Heart right ventricle (tissue), 16 donors: ENCODE data around the gene RNF227. TPM values are rescaled to one million over a fixed set of nuclear protein-coding genes. Genes with fewer than 3 reads are reported as not detected.

Source experiments
- ATAC-seq, 8 donors: fragments of 200-7000 bp; cut with Tn5 transposase; one replicate each; pipeline ENCODE4 v1.9.1; 2020; ENCODE audit warnings: mild to moderate bottlenecking in 8 of 8, moderate library complexity in 8 of 8, moderate number of reproducible peaks in 1 of 8
- DNase-seq, 2 donors: peaks; one replicate each; pipeline ENCODE4 v3.0.0-alpha.2; 2020
- H3K27ac ChIP-seq, 10 donors: fragments of 200-600 bp; sonication (generic) in 2 of 10; one replicate each; pipeline versions ENCODE4 v1.5.0 to v1.8.0; 2020 to 2022; ENCODE audit warnings: mild to moderate bottlenecking in 3 of 10
- H3K27me3 ChIP-seq, 7 donors: fragments of 200-600 bp; one replicate each; pipeline ENCODE4 v1.8.0; 2021 to 2022; ENCODE audit warnings: mild to moderate bottlenecking in 2 of 7
- H3K36me3 ChIP-seq, 9 donors: fragments of 200-600 bp; sonication (generic) in 1 of 9; one replicate each; pipeline versions ENCODE4 v1.5.0 to v1.8.0; 2020 to 2022; ENCODE audit warnings: mild to moderate bottlenecking in 2 of 9
- H3K4me1 ChIP-seq, 9 donors: fragments of 200-600 bp; sonication (generic) in 1 of 9; one replicate each; pipeline versions ENCODE4 v1.5.0 to v1.8.0; 2020 to 2022; ENCODE audit warnings: mild to moderate bottlenecking in 4 of 9
- H3K4me3 ChIP-seq, 10 donors: fragments of 200-600 bp; sonication (generic) in 2 of 10; one replicate each; pipeline versions ENCODE4 v1.5.0 to v1.8.0; 2020 to 2022; ENCODE audit warnings: mild to moderate bottlenecking in 7 of 10, moderate library complexity in 2 of 10
- H3K9me3 ChIP-seq, 11 donors: fragments of 200-600 bp in 10 of 11; sonication (generic) in 2 of 11; one replicate each; pipeline versions ENCODE4 v1.5.0 to v1.8.0; 2013 to 2022; ENCODE audit warnings: mild to moderate bottlenecking in 2 of 11, control low read depth in 1 of 11, moderate library complexity in 1 of 11
- WGBS, 2 donors: extraction: QIAGEN DNeasy Blood & Tissue Kit; methylation state at CpG; one replicate each; pipeline ENCODE4 v1.1.7; 2013; ENCODE audit warnings: inconsistent platforms in 1 of 2; 5-methylcytosine and 5-hydroxymethylcytosine counted together
- intact Hi-C, 10 donors: fragments of 100-400 bp; cut with DNase I; formaldehyde crosslinking; loops; one replicate each; pipeline versions ENCODE4 v1.11.1 to v1.14.2; 2022
- polyA plus RNA-seq, 2 donors: library from polyadenylated mRNA; stranded (reverse); fragments of 200-250 nt; gene quantifications; one replicate each; pipeline ENCODE4 v1.2.3, GENCODE V29; 2013
- total RNA-seq, 10 donors: library from RNA; stranded (reverse); fragmentation: NEBNext Ultra II Directional in 3 of 10; extraction: Animal tissue kit (Norgen Biotek cat#: 25700) in 3 of 10; gene quantifications; one replicate each; pipeline versions ENCODE4 v1.2.1 to v1.2.4, GENCODE V29; 2021 to 2023
- TF ChIP-seq, protein P1 (sequence below), 9 donors: fragments of 200-600 bp; sonication (generic) in 2 of 9; IDR thresholded peaks; one replicate each; pipeline versions ENCODE4 v1.5.0 to v1.8.0; 2021 to 2022; ENCODE audit warnings: antibody characterized with exemption in 9 of 9, mild to moderate bottlenecking in 5 of 9, moderate library complexity in 1 of 9
- donor health status: Arrhythmogenic right ventricular cardiomyopathy.
- donor health status: ischemic (EF 13 %, LVEDD 7.1; RV severe dilation, severe dysfunction).
- donor health status: healthy with polysubstance abuse.
- donor health status: DM: no; HTN: yes; CAD: no.
- donor health status: DM: no; HTN: no; CAD: no.
- donor health status: ischemic (EF 25% LVEDD 6.9; RV normal size, moderate dysfunction).
- donor health status: ischemic (EF 25% LVEDD 5.7; RV mildly dilated, moderate dysfunction).
- donor health status: healthy.
- donor health status: DM: yes; HTN: yes; CAD: no.
- donor health status: Ischemic cardiomyopathy.
- donor health status: ischemic (EF 35%, LVEDD 5.7; RV mildly dilated, moderate dysfunction).
- donor health status: nonischemic (EF 11% LVEDD 7.7; RV severe dilation, severe dysfunction).
- donor health status: DM: yes; HTN: yes; CAD: no.
- donor health status: PGD.
- donor health status: ischemic (EF 29% LVEDD 5.4; RV normal size, mild dysfunction).
- donor health status: nonischemic (EF 23%, LVEDD 6.1; RV moderate dilation, normal function).

The RNF227 gene
- total and polyA plus RNA-seq, 12 donors, result 0.15 to 1.9 (median 0.93) TPM

DNA sequence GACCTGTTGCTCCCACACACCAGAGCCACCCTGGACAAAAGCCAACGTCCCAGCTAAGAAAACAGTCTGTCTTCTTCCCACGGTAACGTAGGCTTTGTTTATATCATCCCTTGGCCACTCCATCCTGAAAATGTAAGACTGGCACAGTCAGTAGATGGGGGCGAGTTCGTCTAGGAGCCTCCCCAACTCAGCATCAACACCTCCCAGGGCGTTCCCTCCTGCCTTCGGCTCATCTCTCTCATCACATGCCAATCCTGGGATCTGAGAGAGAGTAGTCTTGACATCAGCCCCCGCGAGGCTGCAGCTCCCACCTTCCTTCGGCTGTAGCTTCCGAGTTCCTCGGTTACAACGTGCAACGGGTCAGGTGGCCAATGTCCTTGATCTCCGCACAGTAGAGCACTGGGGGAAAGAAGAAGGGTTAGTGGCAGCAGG lies 894 bp downstream of the RNF227 start:
- Histone ChIP-seq H3K4me1 (peaks cover 3 to 35% (median 26%) of the 10 kb centered on the region in 9 donors), H3K36me3 (peaks cover 0 to 24% (median 2%) of the 10 kb centered on the region in 9 donors), H3K27ac (peak overlapping the region; percentile 70 to 98 (median 92)), H3K27me3 (no peaks in the 10 kb centered on the region), H3K4me3 (peak overlapping the region; percentile 49 to 93 (median 65)), H3K9me3 (no peaks in the 10 kb centered on the region)
- WGBS, 2 donors, result 2% methylated on average over 15 of the region's 15 CpGs
- ATAC-seq (peak; percentile 11 to 48 (median 15)), DNase-seq (peak in 1 of 2 donors; percentile 58)
- intact Hi-C loops, result loop anchor here in 4 of 10 donors (1.0 to 10.0 kb wide), 6 partner anchors 26 to 170 kb away; partner anchors contain the start of genes CHD3 (in 1 of the 4), CYB5D1 (in 1 of the 4), NAA38 (in 1 of the 4) and TMEM88 (in 1 of the 4)
- TF ChIP-seq, protein P1, sequence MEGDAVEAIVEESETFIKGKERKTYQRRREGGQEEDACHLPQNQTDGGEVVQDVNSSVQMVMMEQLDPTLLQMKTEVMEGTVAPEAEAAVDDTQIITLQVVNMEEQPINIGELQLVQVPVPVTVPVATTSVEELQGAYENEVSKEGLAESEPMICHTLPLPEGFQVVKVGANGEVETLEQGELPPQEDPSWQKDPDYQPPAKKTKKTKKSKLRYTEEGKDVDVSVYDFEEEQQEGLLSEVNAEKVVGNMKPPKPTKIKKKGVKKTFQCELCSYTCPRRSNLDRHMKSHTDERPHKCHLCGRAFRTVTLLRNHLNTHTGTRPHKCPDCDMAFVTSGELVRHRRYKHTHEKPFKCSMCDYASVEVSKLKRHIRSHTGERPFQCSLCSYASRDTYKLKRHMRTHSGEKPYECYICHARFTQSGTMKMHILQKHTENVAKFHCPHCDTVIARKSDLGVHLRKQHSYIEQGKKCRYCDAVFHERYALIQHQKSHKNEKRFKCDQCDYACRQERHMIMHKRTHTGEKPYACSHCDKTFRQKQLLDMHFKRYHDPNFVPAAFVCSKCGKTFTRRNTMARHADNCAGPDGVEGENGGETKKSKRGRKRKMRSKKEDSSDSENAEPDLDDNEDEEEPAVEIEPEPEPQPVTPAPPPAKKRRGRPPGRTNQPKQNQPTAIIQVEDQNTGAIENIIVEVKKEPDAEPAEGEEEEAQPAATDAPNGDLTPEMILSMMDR (IDR thresholded peaks at IDR 0.05), result no peak

DNA sequence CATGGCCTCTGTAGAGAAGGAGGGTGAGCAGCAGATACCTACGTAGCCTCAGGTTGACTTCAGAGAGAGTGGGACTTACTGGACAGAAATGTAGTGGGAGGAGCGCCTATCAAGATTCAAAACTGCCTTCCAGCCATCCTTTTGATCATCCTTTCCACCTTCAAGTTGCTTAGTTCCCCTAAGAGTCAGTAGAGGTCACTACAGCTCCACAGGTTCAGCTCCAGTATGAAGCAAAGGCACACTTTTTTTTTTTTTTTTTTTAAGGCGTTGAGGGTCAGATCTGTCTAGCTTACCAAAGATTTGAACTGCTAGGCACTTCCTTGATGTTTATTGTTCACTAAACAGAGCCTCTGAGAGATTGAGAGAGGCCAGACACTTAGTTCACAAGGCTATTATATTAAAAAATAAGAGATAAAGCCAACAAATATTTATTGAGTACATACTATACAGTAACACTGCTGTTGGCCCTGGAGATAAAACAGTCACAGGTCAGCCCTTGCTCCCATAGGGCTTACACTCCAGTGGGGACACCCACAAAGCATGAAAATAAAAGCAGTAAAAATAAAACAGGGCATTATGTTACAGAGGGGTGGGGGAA lies 3.1 kb downstream of the RNF227 start:
- peak in 1 of 2 donors; percentile 43 for DNase-seq
- peaks cover 3 to 35% (median 26%) of the 10 kb centered on the region in 9 donors for H3K4me1 ChIP-seq
- 55 to 57% methylated on average over 3 of the region's 3 CpGs for WGBS, 2 donors
- no peaks in the 10 kb centered on the region for H3K27me3 ChIP-seq
- ATAC-seq, result peak in 3 of 8 donors; percentile 16 to 20 (median 18)
- TF ChIP-seq, protein P1 (IDR thresholded peaks at IDR 0.05), result peak; percentile 48 to 82 (median 72)
- H3K9me3 ChIP-seq, result no peaks in the 10 kb centered on the region
- peaks cover 0 to 46% (median 8%) of the 10 kb centered on the region in 9 donors for H3K36me3 ChIP-seq
- H3K27ac ChIP-seq, result peak overlapping the region in 3 of 10 donors; percentile 8 to 22 (median 15)
- H3K4me3 ChIP-seq, result no peak overlapping the region
- intact Hi-C loops, result loop anchor here (1.0 to 10.0 kb wide), 10 partner anchors 74 to 168 kb away; no protein-coding TSS in a partner anchor

DNA sequence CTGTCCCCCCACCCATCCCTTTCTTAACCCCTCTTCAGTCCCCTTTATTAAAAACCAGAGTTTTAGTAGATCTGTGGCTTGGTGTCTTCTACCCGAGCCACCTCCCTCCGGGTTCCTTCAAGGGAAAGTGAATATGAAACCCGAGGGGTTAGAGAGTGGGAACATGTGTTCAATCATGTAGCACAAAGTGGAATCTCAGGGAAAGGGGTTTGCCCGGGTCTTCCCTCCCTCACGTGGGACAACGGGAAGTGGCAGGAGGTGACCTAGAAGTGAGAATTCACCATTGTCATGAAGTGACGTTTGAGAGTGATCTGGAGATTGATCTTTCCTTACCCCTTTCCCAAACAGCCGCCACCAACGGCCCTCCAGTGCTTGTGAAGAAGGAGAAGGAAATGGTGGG lies 5.0 kb downstream of the RNF227 start:
- H3K27ac ChIP-seq, result no peak overlapping the region
- H3K36me3 ChIP-seq, result peaks cover 0 to 65% (median 8%) of the 10 kb centered on the region in 9 donors
- intact Hi-C loops, result loop anchor here in 9 of 10 donors (5.0 to 10.0 kb wide), 5 partner anchors 76 to 166 kb away; no protein-coding TSS in a partner anchor
- H3K4me3 ChIP-seq, result no peak overlapping the region
- no peak for ATAC-seq
- no peaks in the 10 kb centered on the region for H3K27me3 ChIP-seq
- TF ChIP-seq, protein P1 (IDR thresholded peaks at IDR 0.05), result no peak
- 76 to 85% methylated on average over 9 of the region's 9 CpGs for WGBS, 2 donors
- peaks cover 3 to 25% (median 17%) of the 10 kb centered on the region in 9 donors for H3K4me1 ChIP-seq
- no peaks in the 10 kb centered on the region for H3K9me3 ChIP-seq
- no peak for DNase-seq

DNA sequence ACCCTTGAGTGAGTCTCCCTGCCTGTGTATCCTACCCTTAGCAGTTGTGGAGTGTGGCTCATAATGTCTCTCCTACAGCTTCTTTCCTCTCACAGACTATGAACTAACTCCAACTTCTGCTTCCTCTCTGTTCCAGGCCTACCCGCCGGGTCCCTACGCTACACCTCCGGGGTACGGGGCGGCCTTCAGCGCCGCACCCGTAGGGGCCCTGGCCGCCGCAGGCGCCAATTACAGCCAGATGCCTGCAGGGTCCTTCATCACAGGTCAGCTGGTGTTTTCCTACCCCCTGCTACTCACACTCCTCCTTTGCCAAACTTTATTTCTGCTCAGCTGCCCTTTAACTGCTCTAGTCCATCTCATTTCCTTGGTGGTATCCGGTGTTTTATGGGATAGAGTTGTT lies 5.4 kb downstream of the RNF227 start:
- ATAC-seq, result no peak
- 95 to 97% methylated on average over 13 of the region's 13 CpGs for WGBS, 2 donors
- Histone ChIP-seq H3K36me3 (peaks cover 0 to 69% (median 8%) of the 10 kb centered on the region in 9 donors), H3K4me1 (peaks cover 3 to 24% (median 15%) of the 10 kb centered on the region in 9 donors), H3K27ac (no peak overlapping the region), H3K4me3 (no peak overlapping the region), H3K27me3 (no peaks in the 10 kb centered on the region), H3K9me3 (no peaks in the 10 kb centered on the region)
- TF ChIP-seq, protein P1 (IDR thresholded peaks at IDR 0.05), result no peak
- DNase-seq, result no peak
- intact Hi-C loops, result loop anchor here in 9 of 10 donors (5.0 to 10.0 kb wide), 5 partner anchors 77 to 166 kb away; no protein-coding TSS in a partner anchor
